Smooth muscle cell of the brain vasculature (primary cell): ENCODE data around the gene CDC14B.
"Not testable (repeated sequence)": the region's sequence is repeated elsewhere in the genome, so short reads cannot be mapped to it uniquely, and the experiment has no call there.

Experiments used
- DNase-seq: peaks from one replicate; pipeline ENCODE4 v3.0.0-alpha.2; 2012; ENCODE audit warnings: low read depth, low spot score

CDC14B gene

DNA sequence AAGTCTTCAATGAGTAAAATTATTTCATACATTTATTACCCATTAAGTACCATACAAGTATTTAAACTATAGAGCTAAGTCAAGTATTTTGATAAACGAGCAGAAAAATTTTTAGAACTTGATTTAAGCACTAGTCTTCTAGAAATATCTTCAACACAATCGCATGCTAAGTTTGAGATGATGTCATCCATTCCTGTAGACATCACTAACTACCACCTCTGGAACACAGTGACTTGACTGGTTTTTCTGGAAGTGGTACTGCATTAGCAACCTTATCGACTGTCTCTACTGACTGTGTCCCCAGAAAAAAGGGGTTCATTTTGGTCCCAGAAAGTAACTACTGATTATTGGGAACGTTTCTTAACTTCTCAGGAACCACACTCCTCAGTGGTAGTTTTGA lies 69.0 kb downstream of the CDC14B start:
- no peak for DNase-seq

GRCh38 chr9:96543131-96543530 lies 76.5 kb downstream of the CDC14B start:
- not testable (repeated sequence) for DNase-seq

DNA sequence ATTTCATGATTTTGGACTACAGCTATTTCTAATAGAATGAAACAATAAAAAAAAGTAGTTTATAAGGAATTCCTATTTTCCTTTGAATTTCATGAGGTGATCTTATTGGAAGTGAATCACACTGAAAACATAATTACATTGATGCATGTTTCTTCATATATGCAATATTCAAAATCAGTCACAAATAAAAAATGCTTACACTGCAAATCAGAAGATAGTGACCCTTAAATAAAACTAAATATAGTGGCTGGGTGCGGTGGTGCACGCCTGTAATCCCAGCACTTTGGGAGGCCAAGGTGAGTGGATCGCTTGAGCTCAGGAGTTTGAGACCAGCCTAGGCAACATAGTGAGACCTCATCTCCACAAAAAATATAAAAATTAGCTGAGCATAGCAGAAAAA lies 79.5 kb downstream of the CDC14B start:
- no peak for DNase-seq

DNA sequence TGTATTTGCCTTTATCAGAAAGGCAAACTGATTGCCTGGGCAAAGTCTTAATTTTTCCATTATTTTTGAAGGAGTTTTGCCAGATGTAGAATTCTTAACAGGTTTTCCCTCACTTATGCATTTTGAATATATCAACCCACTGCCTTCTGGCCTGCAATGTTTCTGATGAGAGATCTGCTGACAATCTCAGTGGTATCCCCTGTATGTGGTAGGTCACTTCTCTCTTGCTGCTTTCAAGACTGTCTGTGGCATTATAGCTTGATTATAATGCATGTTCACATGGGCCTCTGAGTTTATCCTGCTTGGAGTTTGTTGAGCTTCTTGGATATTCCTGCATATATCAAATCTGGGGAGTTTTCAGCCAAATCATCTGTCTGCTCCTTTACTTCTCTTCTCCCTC lies 87.5 kb downstream of the CDC14B start:
- no peak for DNase-seq

- DNase-seq = no peak
Measured at GRCh38 chr9:96524764-96525163, 94.9 kb downstream of the CDC14B start.

DNA sequence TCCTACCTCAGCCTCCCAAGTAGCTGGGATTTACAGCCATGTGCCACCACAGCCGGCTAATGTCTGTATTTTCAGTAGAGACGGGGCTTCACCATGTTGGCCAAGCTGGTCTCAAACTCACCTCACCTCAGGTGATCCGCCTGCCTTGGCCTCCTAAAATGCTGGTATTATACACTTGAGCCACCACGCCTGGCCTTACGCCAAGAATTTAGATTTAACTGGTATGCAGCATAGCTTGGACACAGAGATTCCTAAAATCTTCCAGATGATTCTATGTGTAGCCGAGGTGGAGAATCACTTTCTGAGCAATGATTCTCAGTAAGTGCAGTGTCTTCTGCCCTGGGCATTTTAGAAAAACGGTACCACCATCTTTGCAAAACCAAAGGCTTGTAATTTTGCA lies 95.6 kb downstream of the CDC14B start:
- DNase-seq = no peak

- DNase-seq = no peak
Measured at GRCh38 chr9:96523374-96523773, 96.3 kb downstream of the CDC14B start.

- DNase-seq = no peak
Measured at GRCh38 chr9:96522366-96522765, 97.3 kb downstream of the CDC14B start.

GRCh38 chr9:96519787-96520186 lies 99.9 kb downstream of the CDC14B start:
- no peak for DNase-seq

DNA sequence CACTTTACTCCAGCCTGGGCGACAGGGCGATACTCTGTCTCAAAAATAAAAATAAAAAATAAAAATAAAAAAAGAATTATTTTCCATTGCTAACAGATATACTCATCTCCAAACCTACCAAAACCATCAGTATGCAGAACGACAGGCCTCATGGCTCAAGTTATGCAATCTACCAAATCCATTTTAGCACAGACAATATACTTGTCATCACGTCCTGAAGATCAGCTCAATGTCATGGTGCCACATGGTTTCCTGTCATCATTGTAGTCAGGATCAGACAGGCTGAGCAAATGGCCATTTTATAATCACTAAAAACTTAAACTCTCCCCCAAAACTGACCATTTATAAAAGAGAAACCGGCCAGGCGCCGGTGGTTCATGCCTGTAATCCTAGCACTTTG lies 100.5 kb downstream of the CDC14B start:
- DNase-seq = no peak

DNA sequence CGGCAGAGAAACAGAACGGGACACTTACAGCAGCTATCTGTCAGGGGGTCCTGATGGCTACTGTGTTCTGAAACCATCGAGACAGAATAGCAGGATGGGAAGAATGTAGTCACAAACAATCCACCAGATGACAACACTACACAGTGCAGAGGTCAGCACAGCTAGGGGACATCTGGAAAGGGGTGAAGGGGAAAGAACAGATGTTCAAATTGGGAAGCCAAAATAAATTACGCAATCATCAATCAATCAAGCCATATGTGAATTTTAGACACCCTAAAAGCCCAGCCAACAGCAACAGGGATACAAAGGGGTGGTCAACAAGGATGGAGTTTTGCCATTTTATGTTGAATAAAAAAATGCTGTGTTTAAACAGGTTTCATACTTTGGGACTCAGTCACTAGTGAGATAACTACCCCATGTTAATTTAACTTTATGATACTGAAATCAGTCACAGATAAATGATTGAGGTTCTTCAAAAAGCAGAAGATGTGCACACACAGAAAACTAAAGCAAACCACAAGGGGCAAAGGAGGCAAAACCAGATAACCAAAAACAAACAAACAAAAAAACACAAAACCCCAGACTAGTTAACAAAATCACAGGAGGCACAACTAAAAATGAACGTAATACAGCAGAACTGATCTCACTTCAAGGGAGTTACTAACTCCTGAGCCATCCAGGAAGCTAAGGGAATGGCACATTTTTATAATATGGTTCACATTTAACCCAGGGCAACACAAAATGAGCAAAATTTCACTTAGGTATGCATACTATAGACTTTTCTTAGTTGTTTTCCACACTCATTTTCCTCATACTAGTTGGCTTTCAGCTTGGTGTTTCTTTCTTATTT lies 103.8 kb downstream of the CDC14B start:
- no peak for DNase-seq

DNA sequence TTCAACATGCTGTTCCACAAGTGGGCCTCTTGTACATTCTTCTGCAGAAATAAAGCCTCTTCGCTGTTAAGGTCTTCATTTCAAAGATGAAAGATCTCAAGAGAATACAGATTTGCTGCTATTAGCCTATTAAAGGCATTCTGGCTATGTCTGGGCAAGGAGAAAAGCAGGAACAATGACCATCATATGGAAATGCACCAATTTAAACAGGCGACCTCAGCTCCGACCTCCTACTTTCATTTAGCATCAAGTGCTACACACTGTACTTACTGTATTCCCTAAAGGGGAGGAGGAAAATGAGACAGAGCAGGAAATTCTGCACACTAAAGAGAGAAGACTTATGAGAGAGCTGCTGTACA lies 104.9 kb downstream of the CDC14B start:
- DNase-seq = no peak

DNA sequence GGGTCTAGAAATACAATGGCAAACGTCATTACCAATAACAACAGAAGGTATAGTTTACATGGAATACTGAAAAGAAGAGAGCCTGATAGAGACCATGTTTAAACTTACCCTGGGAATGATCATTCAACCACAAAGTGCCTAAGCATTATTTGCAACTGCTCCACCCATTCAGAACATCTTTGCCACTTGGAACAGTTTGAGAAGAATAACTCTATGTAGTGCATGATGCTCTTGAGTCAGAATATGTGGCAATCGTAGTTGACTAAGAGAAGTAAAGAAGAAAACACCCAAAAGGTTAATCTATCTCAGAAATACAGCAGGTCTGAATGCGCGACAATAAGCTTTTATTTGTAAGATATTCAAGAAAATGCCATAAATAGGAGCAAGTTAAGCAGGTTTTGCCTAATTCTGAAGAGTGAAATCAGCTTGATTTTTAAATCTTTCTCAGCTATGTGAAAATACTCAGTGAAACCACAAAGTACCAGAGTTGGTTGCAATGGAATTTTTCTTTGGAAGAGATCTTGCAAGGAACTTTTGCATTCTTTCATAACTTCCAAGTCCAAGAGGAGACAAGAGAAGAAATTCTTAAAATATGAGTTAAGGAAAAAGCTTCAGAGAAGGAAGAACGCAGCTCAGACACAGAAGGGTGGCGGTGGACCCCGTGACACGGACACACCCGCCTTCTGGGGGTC lies 105.4 kb downstream of the CDC14B start:
- no peak for DNase-seq

DNA sequence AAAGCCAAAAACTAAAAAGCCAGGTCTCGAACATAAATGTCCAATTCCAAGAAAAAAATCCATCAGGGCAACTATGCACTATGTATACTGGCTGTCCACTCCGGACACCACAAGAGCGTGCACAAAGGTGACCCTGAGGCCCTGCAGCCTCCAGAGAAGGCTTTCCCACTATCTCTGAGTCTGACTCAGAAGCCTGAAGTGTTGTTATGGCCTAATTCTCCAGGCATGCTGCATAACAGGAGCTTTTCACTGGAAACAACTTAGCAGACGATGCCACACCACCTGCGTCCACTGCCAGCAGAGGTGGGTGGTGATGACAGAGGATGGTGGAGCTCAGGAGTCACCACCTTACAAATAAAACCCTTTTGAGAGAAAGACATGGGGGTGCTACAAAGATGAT lies 106.0 kb downstream of the CDC14B start:
- DNase-seq = no peak

DNA sequence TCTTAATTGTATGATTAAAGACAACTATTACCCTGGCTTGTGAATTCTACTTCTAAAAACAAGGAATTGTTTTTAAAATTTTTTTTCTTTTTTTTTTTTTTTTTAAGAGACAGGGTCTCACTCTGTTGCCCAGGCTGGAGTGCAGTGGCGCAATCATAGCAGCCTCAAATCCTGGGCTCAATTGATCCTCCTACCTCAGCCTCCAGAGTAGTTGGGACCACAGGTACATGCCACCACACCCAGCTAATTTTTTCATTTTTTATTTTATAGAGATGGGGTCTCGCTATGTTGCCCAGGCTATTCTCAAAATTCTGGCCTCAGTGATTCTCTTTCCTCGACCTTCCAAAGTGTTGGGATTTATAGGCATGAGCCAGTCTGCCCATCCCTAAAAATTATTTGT lies 107.4 kb downstream of the CDC14B start:
- DNase-seq = no peak

DNA sequence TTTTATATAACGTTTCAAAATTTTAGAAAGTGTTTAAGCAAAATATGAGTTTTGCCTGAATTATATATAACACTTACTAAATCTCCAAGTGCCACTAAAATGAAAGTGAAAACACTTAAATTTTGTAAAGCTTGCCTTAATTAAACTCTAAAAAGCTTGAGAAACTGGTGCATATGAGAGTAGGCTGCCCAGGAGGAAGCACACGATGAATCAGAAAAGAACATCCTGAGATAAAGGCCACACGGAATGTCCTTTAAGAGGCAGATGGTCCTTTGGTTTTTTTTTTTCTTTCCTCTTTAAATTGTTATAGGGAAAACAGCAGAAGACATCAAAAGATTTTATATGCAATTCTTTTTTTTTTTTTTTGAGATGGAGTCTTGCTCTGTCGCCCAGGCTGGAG lies 109.4 kb downstream of the CDC14B start:
- no peak for DNase-seq

- DNase-seq = no peak
Measured at GRCh38 chr9:96509848-96510247, 109.8 kb downstream of the CDC14B start.

- DNase-seq = no peak
Measured at GRCh38 chr9:96509026-96509425, 110.6 kb downstream of the CDC14B start.

GRCh38 chr9:96508227-96508940 lies 111.3 kb downstream of the CDC14B start:
- no peak for DNase-seq

- DNase-seq = no peak
Measured at GRCh38 chr9:96505316-96505991, 114.2 kb downstream of the CDC14B start.

DNA sequence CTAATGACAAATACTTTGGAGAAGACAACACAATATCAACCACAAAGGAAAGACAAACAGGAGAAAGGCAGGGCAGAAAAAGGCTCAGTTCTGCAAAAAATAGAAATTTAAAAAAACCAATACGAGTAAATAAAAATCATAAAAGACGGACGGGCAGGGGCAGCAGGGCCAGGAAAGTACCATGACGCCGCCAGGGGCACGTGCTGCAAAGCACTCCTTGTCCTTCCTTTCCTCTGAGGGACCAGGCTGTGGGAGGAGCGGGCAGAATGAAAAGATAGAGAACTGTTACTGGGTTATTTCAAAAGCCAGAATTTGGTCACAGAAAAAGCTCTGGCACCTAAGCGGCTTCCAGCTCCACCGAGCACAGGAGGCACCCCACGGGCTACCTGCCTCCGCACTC lies 115.7 kb downstream of the CDC14B start:
- DNase-seq = no peak

DNA sequence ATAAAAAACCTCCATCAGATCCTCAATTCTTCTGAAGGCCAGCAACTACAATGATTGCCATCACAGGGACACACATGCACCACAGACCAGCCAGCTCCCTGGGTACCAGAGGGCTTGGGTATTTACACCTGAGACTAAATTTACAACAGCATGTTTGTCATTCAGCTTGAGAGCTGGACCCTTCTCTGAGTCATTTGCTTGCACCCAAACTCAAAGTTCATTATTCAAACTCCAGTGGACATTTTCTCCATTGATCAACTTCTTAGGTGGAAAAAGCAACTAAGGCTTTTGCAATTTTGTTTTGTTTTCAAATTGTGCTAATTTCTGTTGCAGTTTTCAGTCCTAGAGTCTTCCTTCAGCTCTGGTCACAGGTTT lies 116.3 kb downstream of the CDC14B start:
- DNase-seq = not testable (repeated sequence)
